Panc1 (cell line): Measurements from ENCODE around the gene FAM83D. TPM values are rescaled to one million over a fixed set of nuclear protein-coding genes. Genes with fewer than 3 reads are reported as not detected.

Experiments
- ATAC-seq: fragments of 200-7000 bp; cut with Tn5 transposase; 2 replicates; pipeline ENCODE4 v1.9.1; 2020; ENCODE audit warnings: mild to moderate bottlenecking, moderate library complexity
- BruUV-seq: library from RNA; stranded (reverse); fragments of 400-500 nt; replicated peaks from 2 replicates; lab custom pipeline; 2021; lab: Mats Ljungman, UMichigan
- CTCF ChIA-PET: fragments of 300-600 bp; sonication (Branson Sonifier 250); formaldehyde crosslinking; loops from one replicate; lab custom pipeline; 2022; ENCODE audit warnings: antibody characterized with exemption; lab: Charles Lee
- POLR2A ChIA-PET: fragments of 300-600 bp; sonication (Branson Sonifier 250); formaldehyde crosslinking; loops from one replicate; lab custom pipeline; 2022; ENCODE audit warnings: antibody characterized with exemption; lab: Charles Lee
- DNase-seq: peaks from one replicate; pipeline ENCODE4 v3.0.0-alpha.2; 2010; ENCODE audit warnings: low read depth, low spot score
- H3K27ac ChIP-seq: 2 replicates; pipeline ENCODE4 v1.5.1; 2011; ENCODE audit warnings: mild to moderate bottlenecking, low read length, inconsistent platforms
- H3K27me3 ChIP-seq: fragments of 200-500 bp; sonication (Bioruptor generic); 2 replicates; pipeline ENCODE4 v1.6.0; 2014; ENCODE audit warnings: low read length, inconsistent platforms; ENCODE audit not compliant: control insufficient read depth, insufficient read depth
- H3K36me3 ChIP-seq: fragments of 200-500 bp; sonication (Bioruptor generic); 2 replicates; pipeline ENCODE4 v1.5.1; 2014; ENCODE audit warnings: inconsistent platforms, mild to moderate bottlenecking, low read length, moderate library complexity; ENCODE audit not compliant: control insufficient read depth, insufficient read depth
- H3K4me1 ChIP-seq: 2 replicates; pipeline ENCODE4 v1.5.1; 2011; ENCODE audit warnings: inconsistent platforms, mild to moderate bottlenecking, low read length, moderate library complexity; ENCODE audit not compliant: control insufficient read depth, insufficient read depth
- H3K4me3 ChIP-seq, 2 experiments: 2 replicates each; pipeline ENCODE4 v1.5.1; 2011 to 2012; ENCODE audit warnings: low read depth in 2 of 2, low read length in 2 of 2, mild to moderate bottlenecking in 2 of 2, inconsistent platforms in 1 of 2, moderate library complexity in 1 of 2
- H3K9me3 ChIP-seq: fragments of 200-500 bp; sonication (Bioruptor generic); 2 replicates; pipeline ENCODE4 v1.5.1; 2014; ENCODE audit warnings: low read depth, mild to moderate bottlenecking, inconsistent platforms, low read length, moderate library complexity; ENCODE audit not compliant: control insufficient read depth, insufficient read depth
- POLR2AphosphoS5 ChIP-seq: IDR thresholded peaks from 2 replicates; pipeline ENCODE4 v1.6.1; 2012; ENCODE audit warnings: mild to moderate bottlenecking, low read depth, low read length, moderate library complexity
- SIN3A ChIP-seq: IDR thresholded peaks from 2 replicates; pipeline ENCODE4 v1.6.1; 2012; ENCODE audit warnings: low read depth, mild to moderate bottlenecking, low read length, moderate library complexity, borderline replicate concordance; ENCODE audit not compliant: insufficient read depth
- TCF7L2 ChIP-seq: IDR thresholded peaks from 2 replicates; pipeline ENCODE4 v1.6.1; 2011; ENCODE audit warnings: mild to moderate bottlenecking, low read depth, low read length, inconsistent platforms
- in situ Hi-C: cut with HindIII; loops from 2 replicates; pipeline ENCODE4 v1.10.0; 2016; ENCODE audit warnings: low sequenced_read_pairs, low pct_unique_long_range_greater_than_20kb
- intact Hi-C: fragments of 100-400 bp; cut with micrococcal nuclease; formaldehyde crosslinking; loops from one replicate; pipeline ENCODE4 v1.10.0; 2022; ENCODE audit not compliant: unreplicated experiment
- total RNA-seq: library from RNA; stranded (reverse); gene quantifications from one replicate; pipeline ENCODE4 v1.2.1, GENCODE V29; 2021; ENCODE audit not compliant: unreplicated experiment
- TF ChIP-seq, protein P1 (sequence below), 2 experiments: IDR thresholded peaks; 2 replicates each; pipeline ENCODE4 v1.6.1; 2011 to 2012; ENCODE audit warnings: low read depth in 2 of 2, control low read depth in 1 of 2, low read length in 1 of 2, mild to moderate bottlenecking in 1 of 2, moderate library complexity in 1 of 2; ENCODE audit not compliant: insufficient read depth in 1 of 2
- TF ChIP-seq, protein P2 (sequence below): fragments of 450-650 bp; IDR thresholded peaks from 2 replicates; pipeline ENCODE4 v1.5.1; 2017; ENCODE audit warnings: mild to moderate bottlenecking

The FAM83D gene
- total RNA-seq, 1 experiment from 2014 or later = 30.9 TPM

DNA sequence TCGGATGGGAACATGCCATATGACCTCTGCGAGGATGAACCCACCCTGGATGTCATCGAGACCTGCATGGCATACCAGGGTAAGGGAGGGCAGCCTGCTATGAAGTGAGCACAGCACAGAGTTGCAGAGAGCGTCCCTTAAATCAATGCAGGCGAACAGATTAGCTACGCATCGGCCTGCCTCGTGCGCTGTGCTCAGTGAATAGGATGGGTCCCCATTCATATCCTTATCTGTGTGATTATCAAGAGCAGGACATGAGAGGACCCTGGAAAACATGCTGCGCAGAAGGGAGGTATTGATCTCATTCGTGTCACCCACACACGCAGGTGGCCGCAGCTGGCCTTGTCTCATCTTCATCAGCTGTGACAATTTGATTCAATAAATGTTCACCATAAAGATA, 25.6 kb upstream of the FAM83D start:
- DNase-seq (no peak), ATAC-seq (no peak; the same call in 1 of the 2 replicates)
- Histone ChIP-seq H3K27me3 (peaks cover 20% of the 10 kb centered on the region), H3K4me1 (no peaks in the 10 kb centered on the region), H3K27ac (no peak overlapping the region), H3K36me3 (no peaks in the 10 kb centered on the region), H3K4me3 (no peak overlapping the region), H3K9me3 (no peaks in the 10 kb centered on the region)
- in situ Hi-C loops = no loop called here
- intact Hi-C loops = no loop called here
- POLR2A ChIA-PET = no interaction called here
- CTCF ChIA-PET = no interaction called here
- TF ChIP-seq TCF7L2 (no peak), SIN3A (no peak), POLR2AphosphoS5 (no peak)
- TF ChIP-seq, protein P1, sequence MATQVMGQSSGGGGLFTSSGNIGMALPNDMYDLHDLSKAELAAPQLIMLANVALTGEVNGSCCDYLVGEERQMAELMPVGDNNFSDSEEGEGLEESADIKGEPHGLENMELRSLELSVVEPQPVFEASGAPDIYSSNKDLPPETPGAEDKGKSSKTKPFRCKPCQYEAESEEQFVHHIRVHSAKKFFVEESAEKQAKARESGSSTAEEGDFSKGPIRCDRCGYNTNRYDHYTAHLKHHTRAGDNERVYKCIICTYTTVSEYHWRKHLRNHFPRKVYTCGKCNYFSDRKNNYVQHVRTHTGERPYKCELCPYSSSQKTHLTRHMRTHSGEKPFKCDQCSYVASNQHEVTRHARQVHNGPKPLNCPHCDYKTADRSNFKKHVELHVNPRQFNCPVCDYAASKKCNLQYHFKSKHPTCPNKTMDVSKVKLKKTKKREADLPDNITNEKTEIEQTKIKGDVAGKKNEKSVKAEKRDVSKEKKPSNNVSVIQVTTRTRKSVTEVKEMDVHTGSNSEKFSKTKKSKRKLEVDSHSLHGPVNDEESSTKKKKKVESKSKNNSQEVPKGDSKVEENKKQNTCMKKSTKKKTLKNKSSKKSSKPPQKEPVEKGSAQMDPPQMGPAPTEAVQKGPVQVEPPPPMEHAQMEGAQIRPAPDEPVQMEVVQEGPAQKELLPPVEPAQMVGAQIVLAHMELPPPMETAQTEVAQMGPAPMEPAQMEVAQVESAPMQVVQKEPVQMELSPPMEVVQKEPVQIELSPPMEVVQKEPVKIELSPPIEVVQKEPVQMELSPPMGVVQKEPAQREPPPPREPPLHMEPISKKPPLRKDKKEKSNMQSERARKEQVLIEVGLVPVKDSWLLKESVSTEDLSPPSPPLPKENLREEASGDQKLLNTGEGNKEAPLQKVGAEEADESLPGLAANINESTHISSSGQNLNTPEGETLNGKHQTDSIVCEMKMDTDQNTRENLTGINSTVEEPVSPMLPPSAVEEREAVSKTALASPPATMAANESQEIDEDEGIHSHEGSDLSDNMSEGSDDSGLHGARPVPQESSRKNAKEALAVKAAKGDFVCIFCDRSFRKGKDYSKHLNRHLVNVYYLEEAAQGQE (IDR thresholded peaks at IDR 0.05; ENCODE audit: insufficient read depth in 1 of 2, low read depth in 2 of 2, low read length in 1 of 2) = no peak
- TF ChIP-seq, protein P2, sequence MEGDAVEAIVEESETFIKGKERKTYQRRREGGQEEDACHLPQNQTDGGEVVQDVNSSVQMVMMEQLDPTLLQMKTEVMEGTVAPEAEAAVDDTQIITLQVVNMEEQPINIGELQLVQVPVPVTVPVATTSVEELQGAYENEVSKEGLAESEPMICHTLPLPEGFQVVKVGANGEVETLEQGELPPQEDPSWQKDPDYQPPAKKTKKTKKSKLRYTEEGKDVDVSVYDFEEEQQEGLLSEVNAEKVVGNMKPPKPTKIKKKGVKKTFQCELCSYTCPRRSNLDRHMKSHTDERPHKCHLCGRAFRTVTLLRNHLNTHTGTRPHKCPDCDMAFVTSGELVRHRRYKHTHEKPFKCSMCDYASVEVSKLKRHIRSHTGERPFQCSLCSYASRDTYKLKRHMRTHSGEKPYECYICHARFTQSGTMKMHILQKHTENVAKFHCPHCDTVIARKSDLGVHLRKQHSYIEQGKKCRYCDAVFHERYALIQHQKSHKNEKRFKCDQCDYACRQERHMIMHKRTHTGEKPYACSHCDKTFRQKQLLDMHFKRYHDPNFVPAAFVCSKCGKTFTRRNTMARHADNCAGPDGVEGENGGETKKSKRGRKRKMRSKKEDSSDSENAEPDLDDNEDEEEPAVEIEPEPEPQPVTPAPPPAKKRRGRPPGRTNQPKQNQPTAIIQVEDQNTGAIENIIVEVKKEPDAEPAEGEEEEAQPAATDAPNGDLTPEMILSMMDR = no peak
- no TSS peak for BruUV-seq

DNA sequence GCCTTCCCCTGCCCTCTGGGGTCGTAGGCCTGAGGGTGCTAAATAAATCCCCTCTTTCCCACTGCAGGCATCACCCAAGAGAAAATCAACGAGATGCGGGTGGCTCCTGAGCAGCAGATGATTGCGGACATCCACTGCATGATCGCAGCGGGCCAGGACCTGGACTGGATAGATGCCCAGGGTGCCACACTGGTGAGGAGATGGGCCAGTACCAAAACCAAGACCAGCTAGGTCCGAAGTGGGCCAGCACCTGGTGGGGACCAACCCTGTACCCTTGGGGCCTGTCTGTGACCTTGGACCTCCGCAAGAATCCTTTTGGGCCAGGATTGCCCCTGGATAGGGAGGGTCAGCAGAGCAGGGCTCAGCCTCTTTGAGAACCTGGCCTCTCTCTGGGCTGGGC, 23.6 kb upstream of the FAM83D start:
- Histone ChIP-seq H3K9me3 (no peaks in the 10 kb centered on the region), H3K4me3 (no peak overlapping the region), H3K27me3 (peaks cover 14% of the 10 kb centered on the region), H3K4me1 (no peaks in the 10 kb centered on the region), H3K27ac (no peak overlapping the region), H3K36me3 (no peaks in the 10 kb centered on the region)
- in situ Hi-C loops (no loop called here), intact Hi-C loops (no loop called here)
- TF ChIP-seq, protein P1 (IDR thresholded peaks at IDR 0.05; ENCODE audit: insufficient read depth in 1 of 2, low read depth in 2 of 2, low read length in 1 of 2) = no peak
- TF ChIP-seq TCF7L2 = no peak
- no peak for TF ChIP-seq POLR2AphosphoS5
- TF ChIP-seq SIN3A = no peak
- TF ChIP-seq, protein P2 = no peak
- ATAC-seq (no peak), DNase-seq (no peak)
- BruUV-seq = no TSS peak
- ChIA-PET CTCF (no interaction called here), POLR2A (no interaction called here)
